Suprapubic skin (tissue), 3 donors: ENCODE data around the gene TSPEAR.

Experiments used
- POLR2A ChIP-seq, 2 donors: fragments of 450-650 bp; IDR thresholded peaks; one replicate each; pipeline ENCODE4 v1.6.1; 2017; ENCODE audit warnings: antibody characterized with exemption in 2 of 2, mild to moderate bottlenecking in 2 of 2, moderate library complexity in 2 of 2
- TF ChIP-seq, protein P1 (sequence below), 2 donors: fragments of 200-600 bp in 1 of 2; fragments of 450-650 bp in 1 of 2; sonication (generic) in 1 of 2; IDR thresholded peaks; one replicate each; pipeline ENCODE4 v1.5.1; 2016 to 2019; ENCODE audit warnings: antibody characterized with exemption in 2 of 2, mild to moderate bottlenecking in 1 of 2, moderate library complexity in 1 of 2

DNA sequence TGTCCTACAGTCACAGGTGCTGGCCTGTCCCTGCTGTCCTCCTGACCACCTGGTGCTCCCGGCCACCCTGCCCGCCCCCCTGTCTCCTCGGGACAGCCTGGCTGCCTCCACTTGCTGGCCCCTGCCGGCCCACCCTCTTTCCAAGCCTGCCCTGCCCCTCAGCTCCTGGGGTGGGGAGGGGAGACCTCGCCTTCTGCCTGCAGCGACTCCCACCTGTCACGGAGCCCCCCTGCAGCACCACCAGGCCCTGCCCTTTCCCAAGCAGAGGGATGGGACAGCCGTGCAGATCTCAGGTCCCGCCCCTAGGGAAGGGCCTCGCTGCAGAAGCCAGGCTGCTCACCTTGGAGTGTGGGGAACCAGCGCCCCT is 248.6 kb downstream of the TSPEAR start:
- TF ChIP-seq, protein P1, sequence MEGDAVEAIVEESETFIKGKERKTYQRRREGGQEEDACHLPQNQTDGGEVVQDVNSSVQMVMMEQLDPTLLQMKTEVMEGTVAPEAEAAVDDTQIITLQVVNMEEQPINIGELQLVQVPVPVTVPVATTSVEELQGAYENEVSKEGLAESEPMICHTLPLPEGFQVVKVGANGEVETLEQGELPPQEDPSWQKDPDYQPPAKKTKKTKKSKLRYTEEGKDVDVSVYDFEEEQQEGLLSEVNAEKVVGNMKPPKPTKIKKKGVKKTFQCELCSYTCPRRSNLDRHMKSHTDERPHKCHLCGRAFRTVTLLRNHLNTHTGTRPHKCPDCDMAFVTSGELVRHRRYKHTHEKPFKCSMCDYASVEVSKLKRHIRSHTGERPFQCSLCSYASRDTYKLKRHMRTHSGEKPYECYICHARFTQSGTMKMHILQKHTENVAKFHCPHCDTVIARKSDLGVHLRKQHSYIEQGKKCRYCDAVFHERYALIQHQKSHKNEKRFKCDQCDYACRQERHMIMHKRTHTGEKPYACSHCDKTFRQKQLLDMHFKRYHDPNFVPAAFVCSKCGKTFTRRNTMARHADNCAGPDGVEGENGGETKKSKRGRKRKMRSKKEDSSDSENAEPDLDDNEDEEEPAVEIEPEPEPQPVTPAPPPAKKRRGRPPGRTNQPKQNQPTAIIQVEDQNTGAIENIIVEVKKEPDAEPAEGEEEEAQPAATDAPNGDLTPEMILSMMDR (IDR thresholded peaks at IDR 0.05), result no peak
- TF ChIP-seq POLR2A (IDR thresholded peaks at IDR 0.05), result no peak
